NCI-H510A treated with DMSO at 0.1 percent for 48 hours (cell line): ENCODE measurements around the gene RAD51B.

ENCODE experiments used
- DNase-seq: peaks from one replicate; lab custom pipeline; 2025; lab: John Stamatoyannopoulos, UW

The RAD51B gene

DNA sequence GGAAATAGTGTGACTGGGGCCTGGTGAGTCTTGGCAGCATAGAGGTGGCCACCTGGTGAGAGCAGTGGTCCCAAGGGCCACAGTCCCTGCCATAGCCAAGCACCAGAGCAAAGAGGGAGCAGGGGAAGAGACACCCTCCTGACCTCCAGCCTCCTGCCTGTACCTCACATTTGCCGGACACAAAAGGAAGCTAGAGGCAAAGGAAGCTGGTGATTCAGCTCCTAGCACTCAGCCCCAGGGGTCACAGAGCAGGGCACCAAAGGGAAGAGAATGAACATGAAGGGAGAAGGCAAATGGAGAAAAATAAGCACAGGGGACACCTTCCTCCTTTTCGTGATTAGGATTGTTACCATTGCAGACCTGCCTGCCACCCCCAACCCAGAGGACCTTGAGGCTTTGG, 756.5 kb downstream of the RAD51B start:
- DNase-seq: no peak

DNA sequence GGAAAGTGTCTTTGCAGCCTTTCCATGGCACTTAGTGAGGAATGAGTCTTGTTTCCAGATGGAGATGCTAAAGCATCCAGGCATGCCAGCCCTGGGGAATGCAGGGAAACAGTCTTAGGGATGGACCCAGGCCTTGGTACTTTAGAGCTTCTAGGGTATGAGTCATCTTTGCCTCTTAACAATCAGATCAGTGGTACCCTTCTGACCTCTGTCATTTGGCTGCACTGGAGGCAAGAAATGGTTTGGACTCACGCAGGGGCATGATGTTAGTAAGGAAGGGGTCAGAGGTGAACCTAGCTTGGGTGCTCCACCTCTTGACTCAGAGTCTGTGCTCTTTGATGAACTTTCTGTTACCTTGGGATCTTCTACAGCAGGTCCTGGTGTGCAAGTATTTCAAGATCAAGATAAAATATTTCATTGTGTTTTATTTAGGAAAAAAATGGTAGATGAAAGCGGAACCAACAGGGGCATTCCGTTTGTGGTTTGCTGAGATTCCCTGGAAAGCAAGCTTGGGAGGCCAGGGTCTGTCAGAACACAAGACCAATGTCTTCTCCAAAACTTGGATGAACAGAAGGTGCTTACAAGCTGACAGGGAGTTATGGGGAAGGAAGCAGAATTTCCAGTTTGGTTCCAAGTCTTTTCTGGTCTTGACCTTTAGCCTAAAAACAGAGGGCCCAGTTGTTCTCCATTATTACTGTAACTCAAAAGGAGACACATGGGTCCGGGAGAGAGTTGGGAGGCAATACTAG, 757.1 kb downstream of the RAD51B start:
- no peak for DNase-seq

DNA sequence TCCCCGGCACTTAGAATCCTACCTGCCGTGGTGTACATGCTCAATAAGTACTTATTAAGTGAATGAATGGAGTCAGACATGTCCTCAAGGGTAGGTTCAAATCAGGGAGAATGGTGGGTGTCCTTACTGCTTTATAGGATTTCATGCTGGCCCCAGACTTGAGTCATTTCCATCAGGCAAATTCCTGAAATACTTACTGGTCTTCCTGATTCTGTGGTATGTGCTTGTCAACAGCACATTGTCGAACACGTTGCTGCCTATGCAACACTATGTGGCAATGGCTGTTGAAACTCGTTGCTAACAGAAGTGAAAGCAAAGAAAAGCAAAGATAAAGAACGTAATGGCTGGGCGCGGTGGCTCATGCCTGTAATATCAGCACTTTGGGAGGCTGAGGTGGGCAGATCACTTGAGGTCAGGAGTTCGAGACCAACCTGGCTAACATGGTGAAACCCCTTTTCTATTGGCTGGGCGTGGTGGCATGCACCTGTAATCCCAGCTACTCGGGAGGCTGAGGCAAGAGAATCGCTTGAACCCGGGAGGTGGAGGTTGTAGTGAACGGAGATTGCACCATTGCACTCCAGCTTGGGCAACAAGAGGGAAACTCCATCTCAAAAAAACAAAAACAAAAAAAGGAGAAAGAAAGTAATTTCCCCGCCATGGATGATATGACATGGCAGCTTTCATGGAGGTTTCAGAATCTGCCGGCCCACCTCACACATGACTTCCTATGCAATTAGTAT, 758.4 kb downstream of the RAD51B start:
- no peak for DNase-seq

DNA sequence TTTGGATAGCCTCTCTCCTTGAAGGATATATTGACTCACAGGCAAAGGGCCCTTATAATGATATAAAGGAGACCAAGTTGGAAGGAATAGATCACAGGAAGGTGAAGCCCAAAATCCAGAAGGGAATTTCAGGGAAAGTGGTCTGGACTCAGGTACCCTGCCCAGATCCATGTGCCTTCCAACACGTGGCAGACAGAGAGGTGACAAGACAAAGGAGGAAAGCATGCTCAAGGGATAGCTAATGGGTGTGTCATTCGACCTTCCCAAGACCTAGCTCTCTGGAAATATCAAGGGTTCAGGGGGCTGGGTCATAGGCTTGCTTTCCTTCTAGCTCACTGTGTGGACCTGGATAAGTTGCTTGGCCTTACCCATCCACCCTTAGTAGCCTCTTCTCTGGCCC, 759.0 kb downstream of the RAD51B start:
- DNase-seq: no peak

DNA sequence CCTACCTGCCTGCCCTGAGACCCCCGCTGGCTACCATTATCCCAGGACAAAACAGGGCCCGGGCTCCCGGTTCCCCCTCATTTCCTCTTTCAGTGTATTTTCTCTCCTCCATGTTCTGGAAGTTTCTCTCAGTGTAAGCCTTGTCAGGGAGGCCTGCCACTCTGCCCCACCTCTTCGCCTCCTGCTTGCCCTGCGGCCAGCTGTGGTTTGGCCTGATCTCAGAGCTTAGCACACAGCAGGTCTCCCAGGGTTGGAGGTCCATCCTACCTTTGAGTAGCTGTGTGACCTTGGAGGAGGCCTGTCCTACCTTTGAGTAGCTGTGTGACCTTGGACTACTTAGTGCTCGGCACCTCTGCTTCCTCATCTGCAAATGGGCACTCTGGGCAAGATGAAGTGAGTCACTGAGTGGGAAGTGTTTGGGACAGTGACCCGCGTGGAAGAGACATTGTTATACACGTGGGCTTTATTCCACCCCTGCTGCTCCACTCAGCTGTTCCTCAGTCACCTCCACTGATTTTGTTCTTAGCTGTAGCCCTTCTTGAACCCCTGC, 760.6 kb downstream of the RAD51B start:
- no peak for DNase-seq

DNA sequence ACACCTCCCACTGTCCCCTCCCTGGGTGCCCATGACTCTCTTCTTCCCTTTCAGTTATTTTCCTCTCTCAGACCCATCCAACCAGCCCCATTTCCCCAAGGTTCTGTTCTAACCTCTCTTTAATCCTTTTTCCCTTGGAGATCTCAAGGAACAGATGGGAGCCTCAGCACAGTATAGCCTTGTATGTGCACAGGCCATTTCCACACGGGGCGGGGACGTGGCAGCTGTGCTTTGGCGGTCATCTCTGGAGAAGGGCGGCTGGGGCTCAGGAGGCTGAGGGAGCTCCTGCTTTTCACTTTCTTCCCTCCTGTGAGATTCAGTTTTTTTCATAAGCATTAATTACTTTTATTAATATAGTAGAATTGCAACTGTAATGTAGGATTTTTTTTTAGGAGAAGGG, 761.1 kb downstream of the RAD51B start:
- DNase-seq: no peak

DNA sequence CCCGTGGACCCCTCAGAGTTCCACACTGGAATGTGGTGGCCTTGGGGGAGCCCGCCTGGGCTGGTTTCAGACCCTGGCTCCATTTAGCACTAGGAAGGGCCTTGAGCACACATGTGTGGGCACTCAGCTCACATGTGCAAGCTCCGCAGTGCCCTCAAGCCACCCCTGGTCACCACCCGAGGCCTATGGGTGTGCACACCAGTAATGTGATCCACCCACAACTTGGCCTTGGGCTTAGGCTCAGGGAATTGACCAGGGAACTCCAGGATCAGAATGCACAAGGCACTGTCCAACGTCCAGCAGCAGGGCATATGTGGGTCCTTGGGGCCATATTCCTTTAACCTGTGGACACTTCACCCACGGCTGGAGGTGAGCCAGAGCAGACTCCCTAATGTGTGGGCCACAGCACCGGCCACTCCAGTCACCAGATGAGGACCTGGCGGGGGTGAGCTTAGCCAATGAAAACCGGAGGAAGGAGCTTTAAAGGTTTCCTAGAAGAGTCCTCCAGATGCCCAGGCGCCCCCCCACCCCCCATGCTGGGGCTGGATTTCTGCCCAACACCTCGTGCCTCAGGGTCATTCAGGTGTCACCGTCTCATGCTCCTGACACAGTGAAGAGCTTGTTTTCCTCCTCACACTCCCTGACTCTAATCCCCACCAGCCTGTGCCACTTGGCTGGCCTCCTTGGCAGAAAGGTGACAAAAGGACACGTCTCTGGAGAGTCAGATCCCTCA, 764.1 kb downstream of the RAD51B start:
- no peak for DNase-seq

DNA sequence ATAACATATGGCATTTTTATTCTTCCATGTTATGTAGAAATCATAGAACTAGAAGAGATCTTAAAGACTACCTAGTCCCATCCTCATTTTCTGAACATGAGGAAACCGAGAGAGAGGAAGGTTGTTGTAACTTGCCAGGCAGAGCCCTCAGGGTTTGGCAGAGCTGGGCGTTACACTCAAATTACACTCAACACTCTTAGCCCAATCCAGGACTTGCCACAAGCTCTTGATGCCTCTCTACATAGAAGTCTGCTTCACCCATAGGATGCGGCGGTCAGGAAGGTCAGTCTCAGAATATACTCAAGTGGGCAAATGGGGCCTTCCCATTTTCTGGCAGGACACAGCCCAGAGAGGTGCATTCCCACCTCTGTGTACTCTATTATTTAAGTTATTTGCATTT, 765.2 kb downstream of the RAD51B start:
- peak; percentile 8 for DNase-seq

DNA sequence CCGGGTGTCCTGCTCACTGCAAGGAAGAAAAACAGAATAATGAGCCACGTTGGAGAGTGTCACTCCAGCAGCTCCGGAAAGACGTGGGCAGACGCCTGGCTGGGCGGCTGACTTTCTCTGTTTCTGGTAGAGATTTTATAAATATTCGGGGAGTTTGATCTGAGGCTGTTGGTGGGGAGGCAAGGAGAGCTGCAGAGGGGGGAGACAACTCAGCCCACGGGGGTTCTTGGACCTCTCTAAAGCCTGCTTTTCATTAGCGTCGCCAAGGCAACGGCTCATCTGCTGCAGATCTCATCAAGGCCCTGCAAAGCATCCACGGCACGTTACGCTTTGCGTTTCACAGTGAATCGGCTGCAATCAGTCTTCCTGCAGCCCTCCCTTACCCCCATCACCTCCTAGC, 766.1 kb downstream of the RAD51B start:
- no peak for DNase-seq

DNA sequence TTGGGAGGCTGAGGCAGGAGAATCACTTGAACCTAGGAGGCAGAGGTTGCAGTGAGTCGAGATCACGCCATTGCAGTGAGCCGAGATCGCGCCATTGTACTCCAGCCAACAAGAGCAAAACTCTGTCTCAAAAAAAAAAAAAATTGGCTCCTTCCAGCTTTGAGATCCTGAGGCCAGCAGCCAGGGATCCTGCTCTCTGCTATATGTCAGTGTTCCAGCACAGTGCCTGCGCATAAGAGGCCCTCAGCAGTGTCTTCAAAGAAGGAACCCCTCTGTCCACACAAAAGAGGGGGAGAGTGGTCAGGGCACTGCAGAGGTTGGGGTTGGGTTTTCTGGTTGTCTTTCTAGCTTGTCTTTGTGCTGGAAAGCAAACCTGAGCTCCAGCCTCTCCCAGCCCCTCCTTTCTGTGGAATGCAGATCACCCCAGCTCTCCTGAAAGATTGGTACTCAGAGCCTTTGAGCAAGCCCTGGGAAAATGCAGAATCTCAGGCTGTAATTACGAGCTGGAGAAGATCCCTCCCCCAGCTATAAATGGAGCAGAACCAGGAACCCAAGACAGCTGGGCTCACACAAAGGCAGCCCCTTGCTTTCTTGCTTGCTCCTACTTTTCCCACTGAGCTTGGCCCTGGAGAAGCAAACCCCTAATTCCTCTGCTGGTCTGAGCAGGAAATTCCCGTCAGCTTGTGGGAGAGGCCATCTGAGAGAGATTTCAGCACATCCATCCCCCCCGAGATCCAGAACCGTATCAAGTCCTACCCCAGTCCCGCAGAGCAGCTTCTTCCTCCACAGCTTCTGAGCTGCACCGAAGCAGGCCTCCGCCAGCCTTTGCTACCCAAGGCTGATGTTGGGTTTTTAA, 767.5 kb downstream of the RAD51B start:
- no peak for DNase-seq

DNA sequence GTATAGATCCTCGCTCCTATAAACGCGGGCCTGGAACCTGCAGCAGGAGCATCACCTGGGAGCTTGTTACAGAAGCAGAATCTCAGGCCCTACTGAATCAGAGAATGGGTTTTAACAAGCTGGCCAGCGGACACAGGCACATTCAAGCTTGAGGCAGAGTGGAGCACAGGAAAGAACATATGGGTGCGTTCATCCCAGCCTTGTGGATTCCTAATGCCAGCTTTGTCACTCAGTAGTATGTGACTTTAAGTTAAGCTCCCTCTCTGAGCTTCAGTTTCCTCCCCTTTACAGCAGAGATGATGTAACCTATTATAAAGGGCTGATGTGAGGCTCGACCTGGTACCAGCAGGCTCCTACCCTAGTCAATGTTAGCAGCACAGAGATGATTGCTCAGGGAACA, 768.4 kb downstream of the RAD51B start:
- no peak for DNase-seq

DNA sequence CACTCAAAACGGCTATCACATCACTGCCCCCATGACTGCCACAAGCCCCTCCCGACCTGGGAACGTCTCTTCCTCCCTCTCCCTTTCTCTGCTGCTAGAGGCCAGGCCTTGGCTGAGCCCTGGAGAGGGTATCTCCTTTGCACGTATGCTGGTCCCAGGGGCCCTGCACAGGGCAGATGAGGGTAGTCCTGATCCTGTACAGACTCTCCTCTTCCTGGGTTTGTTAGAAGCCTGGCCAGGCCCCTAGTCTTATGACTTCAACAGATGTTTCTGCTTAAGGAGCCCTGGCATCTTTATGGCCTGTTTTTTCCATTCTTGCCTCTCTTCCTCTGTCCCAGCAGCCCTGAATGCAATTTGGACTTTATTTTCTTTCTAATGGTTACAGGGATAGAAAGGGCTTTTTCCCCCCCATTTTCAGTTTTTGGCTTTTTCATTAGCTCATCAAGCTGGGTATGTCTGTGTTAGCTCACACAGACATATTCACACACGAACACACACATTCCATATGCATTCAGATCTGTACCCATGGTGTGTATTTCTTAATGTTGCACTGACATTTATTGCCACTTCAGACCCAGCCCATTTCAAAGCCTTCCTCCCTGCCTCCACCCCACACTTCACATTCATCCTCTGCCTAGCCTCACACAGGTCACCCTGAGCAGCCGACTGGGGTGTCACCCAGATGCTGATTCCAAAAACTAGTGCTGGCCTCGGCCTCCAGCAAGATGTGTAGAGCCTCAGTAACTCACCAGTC, 770.0 kb downstream of the RAD51B start:
- no peak for DNase-seq

DNA sequence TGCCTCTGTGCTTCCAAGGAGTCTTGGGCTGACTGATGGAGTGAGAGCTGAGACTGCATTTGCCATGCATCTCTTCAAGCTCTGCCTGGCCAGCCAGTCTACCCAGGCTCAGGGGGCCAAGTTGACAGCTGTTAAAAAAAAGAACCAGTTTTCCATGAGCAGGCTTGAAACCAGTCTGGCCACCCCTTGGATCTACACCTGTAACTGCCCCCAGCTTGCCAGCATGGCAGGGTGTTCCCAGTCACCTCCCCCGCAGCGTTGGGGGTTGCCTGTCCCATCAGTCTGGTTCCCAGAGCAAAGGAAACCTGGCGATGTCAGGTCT, 770.6 kb downstream of the RAD51B start:
- DNase-seq: no peak

DNA sequence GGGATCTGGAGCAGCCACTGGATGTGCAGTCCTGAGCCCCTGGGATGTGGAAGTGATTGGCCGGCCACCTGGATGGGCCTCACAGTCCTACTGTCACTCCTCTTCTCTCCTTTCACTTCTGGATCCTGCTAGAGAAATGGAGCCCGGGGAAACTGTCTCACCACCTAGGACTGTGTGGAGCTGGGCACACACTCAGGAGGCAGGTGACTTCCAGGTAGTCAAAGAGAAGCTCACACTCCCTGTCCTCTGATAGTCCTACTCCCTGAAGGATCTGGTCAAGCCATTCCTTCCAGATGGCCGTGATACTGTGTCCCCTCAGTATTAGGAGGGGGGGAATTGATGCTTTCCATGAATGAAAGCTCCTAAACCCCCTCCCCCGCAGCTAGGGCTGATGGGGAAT, 772.2 kb downstream of the RAD51B start:
- DNase-seq: no peak

DNA sequence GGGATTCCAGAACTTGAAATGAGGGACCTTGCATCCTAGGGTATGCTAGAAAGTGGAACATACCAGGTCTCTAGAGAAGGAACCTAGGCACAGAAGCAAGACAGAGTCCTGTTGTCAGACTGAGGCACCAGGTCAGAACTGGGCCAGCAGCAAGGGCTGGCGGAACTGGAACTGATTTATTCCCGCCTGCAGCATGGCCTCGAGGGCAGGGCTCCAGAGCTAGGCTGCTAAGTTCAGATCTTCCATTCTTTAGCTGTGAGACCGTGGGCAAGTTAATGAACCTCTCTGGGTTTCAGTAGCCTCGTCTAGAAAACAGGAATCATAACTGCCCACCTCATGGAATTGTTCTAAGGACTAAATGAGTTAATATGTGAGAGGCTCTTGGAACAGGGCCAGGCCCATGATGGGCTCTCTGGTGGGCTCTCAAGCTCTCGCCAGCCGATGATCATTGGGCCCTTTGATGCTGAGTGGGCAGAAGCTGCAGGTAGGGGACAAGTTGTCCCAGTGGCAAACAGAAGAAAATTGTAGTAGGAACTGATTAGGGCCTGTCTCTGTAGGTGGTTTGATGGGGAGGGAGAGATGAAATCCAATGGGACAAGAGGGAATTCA, 773.5 kb downstream of the RAD51B start:
- DNase-seq: no peak

DNA sequence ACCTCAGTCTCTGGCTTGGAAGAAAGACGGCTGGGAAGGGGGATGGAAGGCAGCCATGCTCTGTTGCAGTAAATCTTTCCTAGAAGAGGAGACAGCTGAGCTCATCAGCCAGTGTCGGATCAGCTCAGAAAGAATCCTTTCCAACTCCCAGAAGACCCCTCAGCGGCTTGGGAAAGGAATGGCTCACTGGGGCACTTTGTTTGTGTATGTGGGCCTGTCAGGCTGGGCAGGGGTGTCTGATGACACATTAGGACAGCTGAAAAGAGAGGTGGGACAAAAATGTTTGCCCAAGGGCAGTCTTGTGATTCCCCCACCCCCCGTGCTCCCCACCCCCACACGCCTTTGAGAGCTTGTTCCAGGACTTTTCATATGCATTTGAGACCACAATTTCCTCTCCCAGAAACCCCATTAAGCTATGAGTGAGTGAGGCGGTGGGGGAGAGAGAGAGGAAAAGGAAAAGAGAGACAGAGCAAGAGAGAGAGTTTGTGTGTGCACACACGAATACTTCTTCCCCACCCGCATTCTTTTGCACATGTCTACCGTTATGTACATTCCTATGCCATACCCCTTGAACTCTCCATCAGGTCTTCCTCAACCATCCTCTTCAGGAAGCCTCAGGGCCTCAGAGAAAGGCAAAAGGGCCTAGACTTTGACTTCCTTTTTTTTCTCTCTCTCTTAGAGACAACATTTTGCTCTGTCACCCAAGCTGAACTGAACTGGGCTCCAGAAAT, 774.4 kb downstream of the RAD51B start:
- DNase-seq: no peak

DNA sequence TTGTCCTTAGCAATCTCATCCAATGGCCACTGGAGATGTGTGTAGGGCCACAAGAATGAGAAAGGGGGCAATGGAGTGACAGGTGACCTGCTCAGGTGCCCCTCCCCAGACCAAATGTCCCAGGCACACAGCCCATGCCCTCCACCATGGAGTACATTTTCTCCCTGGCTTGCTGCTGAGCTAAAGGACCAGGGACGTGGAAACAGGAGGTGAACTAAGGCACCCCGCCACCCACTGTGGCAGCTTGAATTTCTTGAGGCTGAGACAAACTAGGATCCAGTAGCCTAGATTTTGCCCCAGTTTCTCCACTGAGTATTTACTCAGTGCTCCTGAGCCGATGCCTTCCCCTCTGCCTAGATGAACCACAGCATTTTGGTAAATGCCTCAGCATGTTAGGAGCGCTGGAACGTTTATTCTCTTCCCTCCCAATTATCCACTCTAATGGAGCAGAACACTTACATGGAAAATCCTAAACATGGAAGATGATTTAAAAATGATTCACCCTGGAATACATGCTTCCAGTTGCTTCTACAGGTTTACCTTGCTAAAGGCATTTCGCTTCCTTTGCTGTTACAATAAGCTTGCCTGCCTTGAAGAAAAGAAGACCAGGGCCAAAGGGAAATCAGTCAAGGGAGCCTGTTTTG, 775.3 kb downstream of the RAD51B start:
- DNase-seq: no peak

DNA sequence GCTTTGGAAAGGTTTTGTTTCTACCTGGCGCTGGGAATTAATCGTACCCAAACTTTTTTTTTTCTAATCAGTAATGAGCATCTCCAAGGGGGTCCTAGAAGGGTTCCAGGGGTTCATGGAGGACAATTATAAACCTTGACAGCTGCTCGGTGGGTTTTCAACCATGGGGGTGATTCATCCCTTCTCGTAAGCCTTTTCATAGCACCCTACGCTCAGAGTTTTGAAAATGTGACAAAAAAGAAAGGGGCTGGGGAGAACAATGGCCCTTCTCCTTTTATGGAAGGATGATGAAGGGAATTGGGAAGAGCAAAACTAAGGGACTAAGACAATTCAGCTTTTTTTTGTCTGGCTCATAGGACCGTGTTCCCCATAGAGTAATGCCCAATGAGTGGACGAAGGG, 776.6 kb downstream of the RAD51B start:
- DNase-seq: no peak

DNA sequence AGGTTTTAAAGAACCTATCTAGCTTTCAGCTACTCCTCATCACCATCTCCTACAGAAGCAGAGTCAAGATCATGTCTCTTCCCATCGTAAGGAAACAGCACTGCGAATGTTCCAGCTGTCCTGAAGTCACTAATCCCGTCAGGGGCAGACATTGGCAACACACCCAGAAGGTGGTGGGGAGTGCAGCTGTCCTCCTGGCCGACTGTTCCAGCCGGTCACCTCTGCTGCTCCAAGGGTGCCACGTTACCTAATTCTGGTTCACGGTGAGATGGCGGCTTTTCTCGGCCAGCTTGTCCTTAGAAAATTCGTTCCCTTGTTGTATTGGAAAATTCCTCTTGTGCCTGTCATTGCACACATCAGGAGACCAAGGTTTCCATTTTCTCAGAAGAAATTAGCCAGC, 777.1 kb downstream of the RAD51B start:
- no peak for DNase-seq

DNA sequence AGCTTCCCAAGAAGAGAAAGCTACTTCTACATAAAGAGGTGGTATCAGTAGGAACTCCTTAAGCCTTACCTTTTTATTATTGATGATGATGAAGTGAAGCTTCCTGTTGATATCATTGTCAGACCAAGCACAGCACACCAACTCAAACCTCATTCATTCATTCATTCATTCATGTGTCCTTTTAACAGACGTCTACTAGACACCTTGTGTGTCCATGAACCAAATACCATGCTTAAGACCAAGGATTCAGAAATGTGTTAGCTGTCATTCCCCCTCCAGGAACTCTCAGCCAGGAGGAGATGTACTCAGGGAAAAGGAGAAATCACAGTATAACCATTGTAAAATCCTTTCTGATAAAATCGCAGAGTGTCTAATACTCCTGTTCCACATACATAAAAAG, 778.5 kb downstream of the RAD51B start:
- no peak for DNase-seq
